ENCODE results near the gene MYO5A. TPM values are rescaled to one million over a fixed set of nuclear protein-coding genes. Genes with fewer than 3 reads are reported as not detected.

The MYO5A gene
- total RNA-seq, 1 donor from 2014 or later, result 15.7 TPM

DNA sequence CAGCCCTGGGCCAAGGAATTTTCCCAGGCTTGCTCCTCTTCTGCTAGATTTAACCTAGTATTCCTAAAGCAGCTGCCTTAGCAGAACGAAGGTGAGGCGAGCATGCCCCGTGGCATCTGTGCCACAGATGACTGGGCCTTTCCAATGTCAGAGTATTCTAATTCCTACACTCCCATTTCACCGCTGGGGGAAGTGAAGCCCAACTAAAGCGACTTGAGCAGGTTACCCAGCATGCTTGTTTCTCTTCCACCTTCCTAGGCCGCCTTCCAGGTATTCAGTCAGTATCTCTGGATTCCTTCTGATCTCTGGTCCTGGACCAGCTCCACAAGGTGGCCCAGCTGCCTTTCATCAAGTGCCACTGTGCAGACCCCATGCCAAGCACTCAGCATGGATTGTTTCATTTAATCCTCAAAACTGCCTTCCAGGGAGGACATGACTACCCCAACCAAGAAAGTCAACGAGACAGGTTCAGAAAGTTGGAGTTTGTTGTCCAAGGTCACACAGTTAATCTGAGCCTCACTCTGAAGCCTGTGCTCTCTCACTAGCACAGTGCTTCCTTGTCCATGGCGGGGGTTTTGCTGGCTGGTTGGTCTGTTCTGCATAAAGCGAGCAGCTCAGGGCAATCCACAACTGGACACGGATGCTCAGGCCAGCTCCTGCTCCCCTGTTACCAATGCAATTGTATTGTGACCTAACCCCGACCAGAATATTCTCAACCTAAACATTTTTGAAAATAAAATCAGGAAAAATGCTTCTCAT is 248.2 kb downstream of the MYO5A start:
- TF ChIP-seq CTCF (conservative IDR thresholded peaks at IDR 0.05; ENCODE audit: low read depth, low read length), result no peak
- no peak overlapping the region for H3K4me3 ChIP-seq (ENCODE audit: low read depth, low read length)
- no peak for DNase-seq (ENCODE audit: low read depth)

DNA sequence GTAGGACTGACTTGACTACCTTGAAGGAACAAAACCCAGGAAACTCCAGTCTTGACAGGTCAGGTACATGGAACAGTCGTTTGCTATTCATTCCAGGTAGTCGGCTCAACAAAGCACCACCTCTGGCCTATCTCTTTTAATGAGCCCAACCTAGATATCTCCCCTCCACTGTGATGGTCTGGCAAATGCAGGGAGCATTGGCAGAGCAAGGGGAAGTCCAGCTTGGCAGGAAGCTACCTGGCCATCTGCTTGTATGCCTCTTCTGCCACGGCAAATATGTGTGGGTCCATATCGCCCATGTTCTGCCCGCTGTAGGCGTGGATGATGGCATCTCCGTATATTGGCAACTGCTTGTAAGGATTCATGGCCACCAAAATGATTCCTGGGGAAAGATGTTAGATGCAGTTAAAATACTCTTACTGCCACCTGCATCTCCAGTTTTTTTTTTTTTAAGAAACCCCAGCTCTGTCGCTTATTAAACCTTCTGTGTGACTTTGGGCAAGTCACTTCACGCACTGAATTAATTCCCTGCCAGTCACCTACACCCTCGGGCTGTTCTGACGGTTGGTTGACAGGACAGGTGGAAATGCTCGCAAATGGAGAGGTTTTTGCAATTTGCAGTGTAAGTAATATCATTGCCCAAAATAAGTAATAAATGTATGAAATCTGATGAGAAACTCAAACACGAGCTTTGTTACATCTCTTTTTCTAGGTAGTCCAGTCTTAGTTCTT is 249.9 kb downstream of the MYO5A start:
- DNase-seq (ENCODE audit: low read depth), result no peak
- TF ChIP-seq CTCF (conservative IDR thresholded peaks at IDR 0.05; ENCODE audit: low read depth, low read length), result no peak
- H3K4me3 ChIP-seq (ENCODE audit: low read depth, low read length), result no peak overlapping the region

- TF ChIP-seq CTCF (conservative IDR thresholded peaks at IDR 0.05; ENCODE audit: low read depth, low read length), result no peak
Observed at GRCh38 chr15:52278135-52278534, 250.5 kb downstream of the MYO5A start.

GRCh38 chr15:52277575-52277974 is 251.1 kb downstream of the MYO5A start:
- TF ChIP-seq CTCF (conservative IDR thresholded peaks at IDR 0.05; ENCODE audit: low read depth, low read length), result no peak
- DNase-seq (ENCODE audit: low read depth), result no peak
- H3K4me3 ChIP-seq (ENCODE audit: low read depth, low read length), result no peak overlapping the region

More at GRCh38 chr15:52278135-52278534, 250.5 kb downstream of the MYO5A start:
- no peak overlapping the region for H3K4me3 ChIP-seq (ENCODE audit: low read depth, low read length)
- DNase-seq (ENCODE audit: low read depth), result no peak

DNA sequence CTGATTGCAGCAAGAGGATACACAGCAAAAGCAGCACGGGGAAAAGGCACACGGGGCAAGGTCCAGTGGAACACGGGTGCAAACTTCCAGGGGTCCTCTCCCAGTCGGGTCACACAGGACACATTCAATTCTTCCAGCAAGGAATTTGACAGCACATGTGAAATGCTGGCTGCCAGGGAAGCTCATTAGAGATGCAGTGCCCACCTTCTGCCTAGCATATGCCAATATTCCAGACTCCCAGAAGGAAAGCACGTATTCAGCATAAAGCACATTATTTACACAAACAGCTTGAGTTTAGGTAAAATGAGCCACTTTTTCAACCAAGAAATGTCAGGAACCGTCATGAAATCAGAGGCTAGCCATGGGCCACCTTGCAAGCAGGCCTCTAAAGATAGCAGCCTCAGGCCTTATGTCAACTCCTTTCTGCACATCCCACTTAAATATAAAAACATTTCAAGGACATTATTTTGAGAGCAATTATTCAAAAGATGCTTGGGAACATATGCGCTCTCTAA is 252.4 kb downstream of the MYO5A start:
- H3K4me3 ChIP-seq (ENCODE audit: low read depth, low read length), result no peak overlapping the region
- DNase-seq (ENCODE audit: low read depth), result no peak
- TF ChIP-seq CTCF (conservative IDR thresholded peaks at IDR 0.05; ENCODE audit: low read depth, low read length), result no peak

- no peak for DNase-seq (ENCODE audit: low read depth)
- no peak overlapping the region for H3K4me3 ChIP-seq (ENCODE audit: low read depth, low read length)
- no peak for TF ChIP-seq CTCF (conservative IDR thresholded peaks at IDR 0.05; ENCODE audit: low read depth, low read length)
Observed at GRCh38 chr15:52263563-52264282, 265.0 kb downstream of the MYO5A start.
